ENCODE data around the gene FMO1. TPM values are rescaled to one million over a fixed set of nuclear protein-coding genes. Genes with fewer than 3 reads are reported as not detected.

FMO1 gene
- total RNA-seq, 4 donors from 2014 or later = 0.21 to 2.9 (median 0.67) TPM

DNA sequence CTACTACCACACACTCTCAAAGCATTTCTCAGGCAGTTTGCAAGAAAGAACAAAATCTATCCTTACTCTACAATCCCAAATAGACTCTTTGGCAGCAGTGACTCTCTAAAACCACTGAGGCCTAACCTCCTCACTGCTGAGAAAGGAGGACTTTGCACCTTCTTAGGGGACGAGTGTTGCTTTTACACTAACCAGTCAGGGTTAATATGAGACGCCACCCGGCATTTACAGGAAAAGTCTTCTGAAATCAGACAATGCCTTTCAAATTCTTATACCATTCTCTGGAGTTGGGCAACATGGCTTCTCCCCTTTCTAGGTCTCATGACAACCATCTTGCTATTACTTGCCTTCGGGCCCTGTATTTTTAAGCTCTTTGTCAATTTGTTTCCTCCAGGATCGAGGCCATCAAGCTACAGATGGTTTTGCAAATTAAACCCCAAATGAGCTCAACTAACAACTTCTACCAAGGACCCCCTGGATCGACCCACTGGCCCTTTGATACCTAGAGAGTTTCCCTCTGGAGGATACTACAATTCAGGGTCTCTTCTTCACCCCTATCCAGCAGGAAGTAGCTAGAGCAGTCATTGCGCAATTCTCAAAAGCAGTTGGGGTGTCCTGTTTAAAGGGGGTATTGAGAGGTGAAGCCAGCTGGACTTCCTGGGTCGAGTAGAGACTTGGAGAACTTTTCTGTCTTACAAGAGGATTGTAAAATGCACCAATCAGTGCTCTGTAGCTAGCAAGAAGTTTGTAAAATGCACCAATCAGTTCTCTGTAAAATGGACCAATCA, 63.7 kb downstream of the FMO1 start:
- Histone ChIP-seq H3K4me3 (no peak overlapping the region), H3K36me3 (peaks cover 0 to 3% (median 0%) of the 10 kb centered on the region in 3 donors), H3K27ac (no peak overlapping the region), H3K9me3 (no peaks in the 10 kb centered on the region), H3K27me3 (no peaks in the 10 kb centered on the region), H3K4me1 (peaks cover 0 to 17% (median 6%) of the 10 kb centered on the region in 4 donors)
- WGBS, 2 donors = 84 to 87% methylated on average over 8 of the region's 8 CpGs
- TF ChIP-seq, protein P1, sequence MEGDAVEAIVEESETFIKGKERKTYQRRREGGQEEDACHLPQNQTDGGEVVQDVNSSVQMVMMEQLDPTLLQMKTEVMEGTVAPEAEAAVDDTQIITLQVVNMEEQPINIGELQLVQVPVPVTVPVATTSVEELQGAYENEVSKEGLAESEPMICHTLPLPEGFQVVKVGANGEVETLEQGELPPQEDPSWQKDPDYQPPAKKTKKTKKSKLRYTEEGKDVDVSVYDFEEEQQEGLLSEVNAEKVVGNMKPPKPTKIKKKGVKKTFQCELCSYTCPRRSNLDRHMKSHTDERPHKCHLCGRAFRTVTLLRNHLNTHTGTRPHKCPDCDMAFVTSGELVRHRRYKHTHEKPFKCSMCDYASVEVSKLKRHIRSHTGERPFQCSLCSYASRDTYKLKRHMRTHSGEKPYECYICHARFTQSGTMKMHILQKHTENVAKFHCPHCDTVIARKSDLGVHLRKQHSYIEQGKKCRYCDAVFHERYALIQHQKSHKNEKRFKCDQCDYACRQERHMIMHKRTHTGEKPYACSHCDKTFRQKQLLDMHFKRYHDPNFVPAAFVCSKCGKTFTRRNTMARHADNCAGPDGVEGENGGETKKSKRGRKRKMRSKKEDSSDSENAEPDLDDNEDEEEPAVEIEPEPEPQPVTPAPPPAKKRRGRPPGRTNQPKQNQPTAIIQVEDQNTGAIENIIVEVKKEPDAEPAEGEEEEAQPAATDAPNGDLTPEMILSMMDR (IDR thresholded peaks at IDR 0.05) = no peak
- TF ChIP-seq POLR2A (IDR thresholded peaks at IDR 0.05) = no peak
- no peak for TF ChIP-seq EP300 (IDR thresholded peaks at IDR 0.05)
- no peak for DNase-seq (ENCODE audit: low spot score in 2 of 2)

DNA sequence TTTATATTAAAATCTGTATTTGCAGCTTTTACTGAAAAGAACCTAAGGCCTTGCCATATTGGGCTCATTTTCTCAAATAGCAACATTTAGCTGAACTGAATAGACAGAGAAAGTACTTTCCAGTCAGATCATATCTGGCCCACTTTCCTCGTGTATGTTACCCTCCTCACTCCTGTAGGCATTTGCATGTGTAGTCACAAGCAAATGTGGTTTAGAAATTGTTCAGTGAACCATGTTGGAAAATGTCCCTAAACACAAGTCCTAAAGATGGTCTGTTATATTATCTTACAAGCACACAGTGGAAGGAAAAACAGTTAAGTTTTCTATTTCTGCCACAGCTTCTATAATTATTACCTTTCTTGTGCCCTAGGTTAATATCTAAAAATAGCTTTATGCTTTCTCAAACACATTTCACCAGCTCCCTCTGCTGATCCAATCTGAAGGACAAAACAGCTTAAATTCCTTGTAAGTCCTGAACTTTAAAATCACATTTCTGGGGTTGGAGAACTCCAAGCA, 65.1 kb downstream of the FMO1 start:
- Histone ChIP-seq H3K9me3 (no peaks in the 10 kb centered on the region), H3K27ac (peak overlapping the region; percentile 15 to 76 (median 46)), H3K4me3 (peak overlapping the region in 2 of 4 donors; percentile 6 to 44), H3K27me3 (no peaks in the 10 kb centered on the region), H3K36me3 (peaks cover 0 to 15% (median 0%) of the 10 kb centered on the region in 3 donors), H3K4me1 (peaks cover 0 to 17% (median 6%) of the 10 kb centered on the region in 4 donors)
- DNase-seq (ENCODE audit: low spot score in 2 of 2) = no peak
- 10 to 21% methylated on average over 1 of the region's 1 CpG for WGBS, 2 donors
- TF ChIP-seq, protein P1 (IDR thresholded peaks at IDR 0.05) = no peak
- TF ChIP-seq POLR2A (IDR thresholded peaks at IDR 0.05) (no peak), EP300 (IDR thresholded peaks at IDR 0.05) (no peak)

DNA sequence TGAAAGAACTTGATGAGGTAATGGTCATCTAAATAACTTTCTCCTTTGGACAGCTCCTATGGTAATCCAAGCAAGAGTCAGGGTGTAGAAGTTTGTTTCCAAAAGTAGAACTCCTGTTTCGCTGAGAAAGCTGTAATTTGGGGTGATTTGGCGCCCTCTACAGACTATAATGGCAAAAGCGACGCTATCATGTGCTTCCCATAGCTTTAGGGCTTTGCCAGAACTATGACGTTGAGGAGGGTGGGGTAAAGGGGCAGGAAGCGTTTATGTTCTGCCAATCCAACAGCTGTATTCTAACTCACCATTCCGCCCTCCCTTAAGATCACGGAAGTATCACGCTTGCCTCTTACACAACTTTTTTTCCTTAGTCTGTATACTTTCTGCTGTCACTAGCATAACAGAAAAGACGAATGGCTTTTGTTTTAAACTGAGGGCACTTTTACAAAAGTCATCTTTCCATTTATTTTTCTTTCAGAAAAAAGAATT, 65.6 kb downstream of the FMO1 start, which contains the start of gene FMO4:
FMO4 (plus strand) TSS at position 349 of the 486 bp plus-strand sequence. CDS start 5,643 bp downstream, outside the sequence.
- Histone ChIP-seq H3K36me3 (peaks cover 0 to 20% (median 0%) of the 10 kb centered on the region in 3 donors), H3K27ac (peak within 1 kb of the TSS; percentile 19 to 82 (median 64)), H3K9me3 (peaks cover 0 to 2% (median 0%) of the 10 kb centered on the region in 4 donors), H3K27me3 (no peaks in the 10 kb centered on the region), H3K4me1 (peaks cover 0 to 17% (median 6%) of the 10 kb centered on the region in 4 donors), H3K4me3 (peak within 1 kb of the TSS in 3 of 4 donors; percentile 22 to 44 (median 26))
- DNase-seq (ENCODE audit: low spot score in 2 of 2) = peak; percentile 69 to 95
- WGBS, 2 donors = 0 to 1% methylated on average over 10 of the region's 10 CpGs
- TF ChIP-seq POLR2A (IDR thresholded peaks at IDR 0.05) = peak; percentile 29 to 41
- TF ChIP-seq, protein P1 (IDR thresholded peaks at IDR 0.05) = peak; percentile 69 to 90 (median 85)
- peak; percentile 85 to 91 for TF ChIP-seq EP300 (IDR thresholded peaks at IDR 0.05)

DNA sequence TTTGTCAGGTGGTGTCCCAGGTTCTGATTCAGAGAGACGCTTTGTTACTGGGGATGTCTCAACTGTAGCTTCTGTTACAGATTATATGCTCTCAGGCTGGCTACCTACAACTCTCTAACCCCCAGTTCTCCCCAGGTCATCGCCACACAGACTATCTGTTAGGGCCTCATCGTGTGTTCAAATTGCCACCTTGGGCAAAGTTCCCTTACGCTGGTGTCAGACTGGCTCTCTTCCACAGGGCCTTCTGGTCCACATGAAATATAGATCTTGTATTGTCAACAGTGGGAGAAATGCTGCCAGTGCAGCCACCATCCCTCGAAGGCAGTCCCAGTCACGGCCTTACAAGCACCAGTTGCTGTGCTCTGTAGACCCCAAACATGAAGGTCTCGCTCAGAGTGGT, 81.0 kb downstream of the FMO1 start:
- Histone ChIP-seq H3K27me3 (no peaks in the 10 kb centered on the region), H3K4me3 (no peak overlapping the region), H3K4me1 (no peaks in the 10 kb centered on the region), H3K27ac (no peak overlapping the region), H3K36me3 (peaks cover 0 to 4% (median 0%) of the 10 kb centered on the region in 3 donors), H3K9me3 (no peaks in the 10 kb centered on the region)
- no peak for TF ChIP-seq EP300 (IDR thresholded peaks at IDR 0.05)
- no peak for TF ChIP-seq POLR2A (IDR thresholded peaks at IDR 0.05)
- TF ChIP-seq, protein P1 (IDR thresholded peaks at IDR 0.05) = no peak
- no peak for DNase-seq (ENCODE audit: low spot score in 2 of 2)
- WGBS, 2 donors = 89 to 90% methylated on average over 7 of the region's 7 CpGs
